ENCODE measurements around the gene BBS9. TPM values are rescaled to one million over a fixed set of nuclear protein-coding genes. Genes with fewer than 3 reads are reported as not detected.

Gene BBS9
- total RNA-seq, 2 experiments from 2014 or later = 6.0 to 7.7 TPM

GRCh38 chr7:33578881-33579672, 449.7 kb downstream of the BBS9 start:
- H3K4me3 Mint-ChIP-seq = no peak overlapping the region
- no peak for DNase-seq
- peaks cover 2% of the 10 kb centered on the region for H3K9me3 Mint-ChIP-seq
- ATAC-seq = no peak
- POLR2A ChIA-PET = no interaction called here
- peaks cover 14% of the 10 kb centered on the region for H3K36me3 Mint-ChIP-seq (ENCODE audit: low read depth)
- CTCF ChIA-PET = no interaction called here
- no peaks in the 10 kb centered on the region for H3K27me3 Mint-ChIP-seq
- TF ChIP-seq CTCF (IDR thresholded peaks at IDR 0.05) = no peak
- H3K4me1 Mint-ChIP-seq (ENCODE audit: low read depth) = no peaks in the 10 kb centered on the region
- H3K27ac Mint-ChIP-seq = no peak overlapping the region
- intact Hi-C loops (cut with micrococcal nuclease) = no loop called here

DNA sequence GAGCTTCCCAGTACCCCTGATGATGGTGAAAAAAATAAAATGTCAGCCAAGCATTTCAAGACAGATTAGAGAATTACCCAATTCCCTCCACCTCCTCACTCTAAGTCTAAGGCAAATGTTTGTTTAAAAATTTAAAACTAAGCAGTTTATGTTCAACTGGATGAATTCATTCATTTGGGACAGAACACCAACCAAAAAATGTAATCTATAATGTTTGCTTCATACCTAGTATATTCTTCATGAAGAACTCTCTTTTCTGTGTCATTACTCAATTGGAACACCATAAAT, 450.3 kb downstream of the BBS9 start:
- CTCF ChIA-PET = no interaction called here
- H3K27me3 Mint-ChIP-seq = no peaks in the 10 kb centered on the region
- no peak for ATAC-seq
- H3K4me1 Mint-ChIP-seq (ENCODE audit: low read depth) = no peaks in the 10 kb centered on the region
- peaks cover 12% of the 10 kb centered on the region for H3K36me3 Mint-ChIP-seq (ENCODE audit: low read depth)
- no peak overlapping the region for H3K27ac Mint-ChIP-seq
- H3K9me3 Mint-ChIP-seq = peaks cover 2% of the 10 kb centered on the region
- TF ChIP-seq CTCF (IDR thresholded peaks at IDR 0.05) = no peak
- intact Hi-C loops (cut with micrococcal nuclease) = no loop called here
- POLR2A ChIA-PET = no interaction called here
- no peak for DNase-seq
- no peak overlapping the region for H3K4me3 Mint-ChIP-seq

- ChIA-PET CTCF (no interaction called here), POLR2A (no interaction called here)
- H3K27ac Mint-ChIP-seq = no peak overlapping the region
- ATAC-seq (no peak), DNase-seq (no peak)
- intact Hi-C loops (cut with micrococcal nuclease) = no loop called here
- peaks cover 6% of the 10 kb centered on the region for H3K36me3 Mint-ChIP-seq (ENCODE audit: low read depth)
- TF ChIP-seq CTCF (IDR thresholded peaks at IDR 0.05) = no peak
- peaks cover 2% of the 10 kb centered on the region for H3K9me3 Mint-ChIP-seq
- no peaks in the 10 kb centered on the region for H3K4me1 Mint-ChIP-seq (ENCODE audit: low read depth)
- H3K27me3 Mint-ChIP-seq = no peaks in the 10 kb centered on the region
- no peak overlapping the region for H3K4me3 Mint-ChIP-seq
Observed at GRCh38 chr7:33581236-33581635, 451.9 kb downstream of the BBS9 start.

- ChIA-PET POLR2A (no interaction called here), CTCF (no interaction called here)
- no peak for TF ChIP-seq CTCF (IDR thresholded peaks at IDR 0.05)
- H3K4me3 Mint-ChIP-seq = no peak overlapping the region
- ATAC-seq (no peak), DNase-seq (no peak)
- intact Hi-C loops (cut with micrococcal nuclease) = no loop called here
- no peak overlapping the region for H3K27ac Mint-ChIP-seq
- H3K27me3 Mint-ChIP-seq = no peaks in the 10 kb centered on the region
- H3K36me3 Mint-ChIP-seq (ENCODE audit: low read depth) = peaks cover 3% of the 10 kb centered on the region
- no peaks in the 10 kb centered on the region for H3K4me1 Mint-ChIP-seq (ENCODE audit: low read depth)
- H3K9me3 Mint-ChIP-seq = peaks cover 1% of the 10 kb centered on the region
Observed at GRCh38 chr7:33582104-33582503, 452.7 kb downstream of the BBS9 start.

DNA sequence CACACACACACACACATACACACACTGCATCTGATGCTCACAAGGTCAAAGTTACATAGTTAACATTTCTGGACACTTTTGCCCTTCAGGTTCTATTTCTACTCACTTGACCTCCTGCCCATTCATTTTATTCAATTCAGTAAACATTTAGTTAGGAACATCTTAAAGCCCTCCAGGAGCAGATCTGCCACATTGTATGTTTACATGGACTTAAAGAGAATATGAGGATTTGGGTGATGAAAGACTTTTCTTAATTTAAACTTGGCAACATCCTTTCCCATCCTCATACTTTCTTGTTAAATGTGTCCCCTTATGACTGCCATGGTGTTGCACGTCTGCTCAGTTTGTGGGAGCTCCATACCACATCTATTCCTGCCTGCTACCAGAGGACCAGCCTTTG, 453.2 kb downstream of the BBS9 start:
- ChIA-PET CTCF (no interaction called here), POLR2A (no interaction called here)
- ATAC-seq (no peak), DNase-seq (no peak)
- Mint-ChIP-seq H3K4me3 (no peak overlapping the region), H3K4me1 (ENCODE audit: low read depth) (no peaks in the 10 kb centered on the region), H3K27ac (no peak overlapping the region), H3K27me3 (no peaks in the 10 kb centered on the region), H3K9me3 (no peaks in the 10 kb centered on the region), H3K36me3 (ENCODE audit: low read depth) (peaks cover 2% of the 10 kb centered on the region)
- intact Hi-C loops (cut with micrococcal nuclease) = no loop called here
- no peak for TF ChIP-seq CTCF (IDR thresholded peaks at IDR 0.05)
